Uterus (tissue), 4 donors: ENCODE results near the gene TMEM212. TPM values are rescaled to one million over a fixed set of nuclear protein-coding genes. Genes with fewer than 3 reads are reported as not detected.

Experiments
- DNase-seq, 2 donors: peaks; one replicate each; pipeline ENCODE4 v3.0.0-alpha.2; 2019 to 2020
- H3K27ac ChIP-seq, 2 donors: fragments of 200-600 bp; sonication (generic); 1 replicate in 1 of 2; 2 replicates in 1 of 2; pipeline ENCODE4 v1.5.1; 2016 to 2018
- H3K27me3 ChIP-seq, 2 donors: fragments of 200-600 bp; sonication (generic); one replicate each; pipeline ENCODE4 v1.5.1; 2018 to 2019; ENCODE audit warnings: control low read depth in 1 of 2
- H3K36me3 ChIP-seq, 2 donors: fragments of 200-600 bp; sonication (generic); one replicate each; pipeline ENCODE4 v1.5.1; 2019; ENCODE audit warnings: control low read depth in 1 of 2
- H3K4me1 ChIP-seq, 2 donors: fragments of 200-600 bp; sonication (generic); one replicate each; pipeline ENCODE4 v1.5.1; 2018 to 2019; ENCODE audit warnings: control low read depth in 1 of 2
- H3K4me3 ChIP-seq, 2 donors: fragments of 200-600 bp; sonication (generic); 1 replicate in 1 of 2; 2 replicates in 1 of 2; pipeline ENCODE4 v1.5.1; 2018 to 2019; ENCODE audit warnings: mild to moderate bottlenecking in 1 of 2
- H3K9me3 ChIP-seq, 2 donors: fragments of 200-600 bp; sonication (generic); one replicate each; pipeline ENCODE4 v1.5.1; 2019; ENCODE audit warnings: control low read depth in 1 of 2
- CTCF ChIP-seq, 4 experiments: fragments of 200-600 bp in 2 of 4; fragments of 450-650 bp in 2 of 4; sonication (generic) in 2 of 4; IDR thresholded peaks; one replicate each; pipeline ENCODE4 v1.5.1; 2016 to 2019; ENCODE audit warnings: antibody characterized with exemption in 4 of 4, mild to moderate bottlenecking in 2 of 4, moderate library complexity in 1 of 4
- POLR2A ChIP-seq, 2 donors: fragments of 450-650 bp; IDR thresholded peaks; one replicate each; pipeline ENCODE4 v1.6.1; 2016; ENCODE audit warnings: antibody characterized with exemption in 2 of 2, mild to moderate bottlenecking in 1 of 2, moderate library complexity in 1 of 2
- intact Hi-C: fragments of 100-400 bp; cut with DNase I; formaldehyde crosslinking; loops from one replicate; pipeline ENCODE4 v1.15.1; 2023; ENCODE audit warnings: low total_unique reads
- total RNA-seq, 4 donors: library from RNA; depleted of rRNA in 3 of 4; stranded (reverse); fragments of >200 nt in 3 of 4; gene quantifications; one replicate each; pipeline versions ENCODE4 v1.1.0 to v1.2.4, GENCODE V29; 2014 to 2023
- donor health status: DM: yes; HTN: yes; CAD: no.

The TMEM212 gene
- total RNA-seq, 4 donors from 2014 or later, result 1.2 TPM; not detected in 3

- intact Hi-C loops, result no loop called here
- H3K4me1 ChIP-seq, result no peaks in the 10 kb centered on the region
Observed at GRCh38 chr3:171838218-171838720, 4.9 kb upstream of the TMEM212 start.

GRCh38 chr3:171839270-171839669 lies 3.9 kb upstream of the TMEM212 start:
- H3K27me3 ChIP-seq, result no peaks in the 10 kb centered on the region
- no peak overlapping the region for H3K4me3 ChIP-seq
- no peaks in the 10 kb centered on the region for H3K36me3 ChIP-seq
- DNase-seq, result no peak
- TF ChIP-seq POLR2A (IDR thresholded peaks at IDR 0.05) (no peak), CTCF (IDR thresholded peaks at IDR 0.05) (no peak)
- H3K27ac ChIP-seq, result peak overlapping the region in 1 of 2 donors; percentile 70
- intact Hi-C loops, result no loop called here
- no peaks in the 10 kb centered on the region for H3K4me1 ChIP-seq
- no peaks in the 10 kb centered on the region for H3K9me3 ChIP-seq

More at GRCh38 chr3:171838218-171838720, 4.9 kb upstream of the TMEM212 start:
- peak overlapping the region; percentile 70 to 78 for H3K27ac ChIP-seq
- H3K4me3 ChIP-seq, result peak overlapping the region in 1 of 2 donors; percentile 22
- H3K27me3 ChIP-seq, result no peaks in the 10 kb centered on the region
- DNase-seq, result peak; percentile 57 to 69
- TF ChIP-seq CTCF (IDR thresholded peaks at IDR 0.05), result peak in 2 of 4 experiments; percentile 25 to 30
- no peak for TF ChIP-seq POLR2A (IDR thresholded peaks at IDR 0.05)
- no peaks in the 10 kb centered on the region for H3K36me3 ChIP-seq
- H3K9me3 ChIP-seq, result no peaks in the 10 kb centered on the region

- intact Hi-C loops, result no loop called here
- TF ChIP-seq CTCF (IDR thresholded peaks at IDR 0.05) (no peak), POLR2A (IDR thresholded peaks at IDR 0.05) (no peak)
- no peaks in the 10 kb centered on the region for H3K27me3 ChIP-seq
Observed at GRCh38 chr3:171840445-171840810, 2.7 kb upstream of the TMEM212 start.

GRCh38 chr3:171840811-171841619 lies 2.1 kb upstream of the TMEM212 start:
- Histone ChIP-seq H3K27me3 (no peaks in the 10 kb centered on the region), H3K4me1 (no peaks in the 10 kb centered on the region), H3K9me3 (no peaks in the 10 kb centered on the region), H3K27ac (no peak overlapping the region), H3K36me3 (no peaks in the 10 kb centered on the region), H3K4me3 (no peak overlapping the region)
- no peak for TF ChIP-seq CTCF (IDR thresholded peaks at IDR 0.05)
- TF ChIP-seq POLR2A (IDR thresholded peaks at IDR 0.05), result no peak
- DNase-seq, result no peak
- intact Hi-C loops, result no loop called here

More at GRCh38 chr3:171840445-171840810, 2.7 kb upstream of the TMEM212 start:
- Histone ChIP-seq H3K27ac (no peak overlapping the region), H3K4me3 (no peak overlapping the region), H3K4me1 (no peaks in the 10 kb centered on the region), H3K36me3 (no peaks in the 10 kb centered on the region), H3K9me3 (no peaks in the 10 kb centered on the region)
- DNase-seq, result no peak

- no peak for DNase-seq
- H3K9me3 ChIP-seq, result no peaks in the 10 kb centered on the region
- H3K27ac ChIP-seq, result no peak overlapping the region
- H3K27me3 ChIP-seq, result no peaks in the 10 kb centered on the region
- H3K4me1 ChIP-seq, result no peaks in the 10 kb centered on the region
- no peak for TF ChIP-seq CTCF (IDR thresholded peaks at IDR 0.05)
- no peak for TF ChIP-seq POLR2A (IDR thresholded peaks at IDR 0.05)
- intact Hi-C loops, result no loop called here
- H3K4me3 ChIP-seq, result no peak overlapping the region
- H3K36me3 ChIP-seq, result no peaks in the 10 kb centered on the region
Observed at GRCh38 chr3:171841620-171842000, 1.5 kb upstream of the TMEM212 start.
